ENCODE measurements around the gene C1D. TPM values are rescaled to one million over a fixed set of nuclear protein-coding genes. Genes with fewer than 3 reads are reported as not detected.

Gene C1D
- total and polyA plus RNA-seq, 2 donors (not counting 1 experiment from before 2014, with no cell fraction given), result 21.3 to 63.1 TPM

- H3K4me2 ChIP-seq (ENCODE audit: extremely low read depth, insufficient read depth, low read length), result no peak overlapping the region
- H3K79me2 ChIP-seq (ENCODE audit: control insufficient read depth, insufficient read depth, low read length), result no peaks in the 10 kb centered on the region
- peaks cover 3% of the 10 kb centered on the region for H3K4me1 ChIP-seq (ENCODE audit: control insufficient read depth, extremely low read depth, insufficient read depth, low read length)
- no peaks in the 10 kb centered on the region for H3K36me3 ChIP-seq (ENCODE audit: control insufficient read depth, insufficient read depth, low read length)
- no peak overlapping the region for H2AFZ ChIP-seq (ENCODE audit: low read length)
- H3K27ac ChIP-seq (ENCODE audit: insufficient read depth, low read length), result no peak overlapping the region
- peak; percentile 5 to 48 for DNase-seq (ENCODE audit: low read depth in 2 of 2)
- no peaks in the 10 kb centered on the region for H3K9me3 ChIP-seq (ENCODE audit: control insufficient read depth, insufficient read depth, low read depth, low read length)
- no peak for TF ChIP-seq CTCF (conservative IDR thresholded peaks at IDR 0.05 in 1 of 2, IDR thresholded peaks at IDR 0.05 in 1 of 2; ENCODE audit: low read depth in 1 of 2, low read length in 2 of 2)
- no peak for TF ChIP-seq EZH2 (IDR thresholded peaks at IDR 0.05; ENCODE audit: low read length, missing control alignments)
- H3K27me3 ChIP-seq (ENCODE audit: control insufficient read depth, insufficient read depth, low read length), result no peaks in the 10 kb centered on the region
- no peak overlapping the region for H3K4me3 ChIP-seq (replicated peaks in 1 of 4; ENCODE audit: control extremely low read depth in 1 of 4, insufficient read depth in 1 of 4, low read depth in 3 of 4, low read length in 4 of 4)
- no peaks in the 10 kb centered on the region for H4K20me1 ChIP-seq (ENCODE audit: control insufficient read depth, extremely low read depth, insufficient read depth, low read length)
- no peak overlapping the region for H3K9ac ChIP-seq (ENCODE audit: insufficient read depth, low read length)
These were observed 22.7 kb downstream of the C1D start for GRCh38 chr2:68040078-68040477.

- Histone ChIP-seq H3K9me3 (ENCODE audit: control insufficient read depth, insufficient read depth, low read depth, low read length) (no peaks in the 10 kb centered on the region), H3K9ac (ENCODE audit: insufficient read depth, low read length) (no peak overlapping the region), H3K4me1 (ENCODE audit: control insufficient read depth, extremely low read depth, insufficient read depth, low read length) (peaks cover 3% of the 10 kb centered on the region), H3K36me3 (ENCODE audit: control insufficient read depth, insufficient read depth, low read length) (no peaks in the 10 kb centered on the region), H3K79me2 (ENCODE audit: control insufficient read depth, insufficient read depth, low read length) (no peaks in the 10 kb centered on the region), H3K4me2 (ENCODE audit: extremely low read depth, insufficient read depth, low read length) (no peak overlapping the region), H3K27ac (ENCODE audit: insufficient read depth, low read length) (no peak overlapping the region), H2AFZ (ENCODE audit: low read length) (no peak overlapping the region), H3K4me3 (replicated peaks in 1 of 4; ENCODE audit: control extremely low read depth in 1 of 4, insufficient read depth in 1 of 4, low read depth in 3 of 4, low read length in 4 of 4) (no peak overlapping the region), H3K27me3 (ENCODE audit: control insufficient read depth, insufficient read depth, low read length) (no peaks in the 10 kb centered on the region), H4K20me1 (ENCODE audit: control insufficient read depth, extremely low read depth, insufficient read depth, low read length) (no peaks in the 10 kb centered on the region)
- DNase-seq (ENCODE audit: low read depth in 2 of 2), result no peak
- TF ChIP-seq EZH2 (IDR thresholded peaks at IDR 0.05; ENCODE audit: low read length, missing control alignments) (no peak), CTCF (conservative IDR thresholded peaks at IDR 0.05 in 1 of 2, IDR thresholded peaks at IDR 0.05 in 1 of 2; ENCODE audit: low read depth in 1 of 2, low read length in 2 of 2) (no peak)
These were observed 23.5 kb downstream of the C1D start for GRCh38 chr2:68039317-68039716.

GRCh38 chr2:68032702-68033101 is 30.1 kb downstream of the C1D start:
- H2AFZ ChIP-seq (ENCODE audit: low read length), result no peak overlapping the region

More at GRCh38 chr2:68032702-68033101, 30.1 kb downstream of the C1D start:
- no peak overlapping the region for H3K4me2 ChIP-seq (ENCODE audit: extremely low read depth, insufficient read depth, low read length)
- DNase-seq (ENCODE audit: low read depth in 2 of 2), result no peak
- H3K27me3 ChIP-seq (ENCODE audit: control insufficient read depth, insufficient read depth, low read length), result no peaks in the 10 kb centered on the region
- H3K9ac ChIP-seq (ENCODE audit: insufficient read depth, low read length), result no peak overlapping the region
- H3K4me1 ChIP-seq (ENCODE audit: control insufficient read depth, extremely low read depth, insufficient read depth, low read length), result no peaks in the 10 kb centered on the region
- no peaks in the 10 kb centered on the region for H4K20me1 ChIP-seq (ENCODE audit: control insufficient read depth, extremely low read depth, insufficient read depth, low read length)
- no peak for TF ChIP-seq CTCF (conservative IDR thresholded peaks at IDR 0.05 in 1 of 2, IDR thresholded peaks at IDR 0.05 in 1 of 2; ENCODE audit: low read depth in 1 of 2, low read length in 2 of 2)
- no peak for TF ChIP-seq EZH2 (IDR thresholded peaks at IDR 0.05; ENCODE audit: low read length, missing control alignments)
- H3K79me2 ChIP-seq (ENCODE audit: control insufficient read depth, insufficient read depth, low read length), result no peaks in the 10 kb centered on the region
- no peaks in the 10 kb centered on the region for H3K36me3 ChIP-seq (ENCODE audit: control insufficient read depth, insufficient read depth, low read length)
- H3K27ac ChIP-seq (ENCODE audit: insufficient read depth, low read length), result no peak overlapping the region
- H3K4me3 ChIP-seq (replicated peaks in 1 of 4; ENCODE audit: control extremely low read depth in 1 of 4, insufficient read depth in 1 of 4, low read depth in 3 of 4, low read length in 4 of 4), result no peak overlapping the region
- no peaks in the 10 kb centered on the region for H3K9me3 ChIP-seq (ENCODE audit: control insufficient read depth, insufficient read depth, low read depth, low read length)

Measured in fibroblast of lung (primary cell).